ENCODE measurements around the gene DUS1L. TPM values are rescaled to one million over a fixed set of nuclear protein-coding genes. Genes with fewer than 3 reads are reported as not detected.
A peak's percentile ranks its signal among the peaks of the same experiment; 100 is the strongest.

The DUS1L gene
- total RNA-seq: 10 to 100 TPM; 77.3 to 88.9 TPM

DNA sequence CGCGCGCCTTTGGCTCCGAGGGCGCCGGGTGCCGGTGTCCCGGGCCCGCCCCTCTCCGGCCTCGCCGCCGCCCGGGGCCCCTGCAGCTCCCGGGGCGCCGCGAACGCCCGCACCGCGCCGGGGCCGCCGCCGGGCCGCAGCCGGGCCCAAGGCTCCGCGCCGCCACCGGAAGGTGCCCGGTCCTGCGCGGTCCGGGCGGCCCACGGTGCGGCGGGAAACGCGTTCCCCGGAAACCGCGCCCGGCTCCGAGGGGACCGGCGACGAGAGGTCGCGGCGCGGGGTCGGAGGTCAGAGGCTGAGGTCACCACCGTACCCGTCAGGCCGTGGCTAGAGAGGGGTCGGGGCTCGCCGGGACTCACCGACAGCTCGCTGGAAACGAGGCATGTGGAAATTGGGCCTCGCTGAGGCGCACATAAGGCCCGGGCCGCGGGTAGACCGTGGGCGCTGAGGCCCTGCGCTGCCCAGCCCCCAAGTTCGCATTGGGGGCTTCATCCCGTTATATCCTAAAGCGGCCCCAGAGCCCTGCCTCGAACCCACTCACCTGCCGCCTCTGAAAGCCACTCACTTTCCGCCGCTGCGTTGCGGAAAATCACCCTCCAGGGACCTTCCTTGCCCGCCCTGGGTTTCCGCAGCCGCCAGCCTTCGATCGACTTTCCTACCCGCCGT is at the start of gene DUS1L:
DUS1L (minus strand) TSS at position 167 of the 666 bp plus-strand sequence. CDS start 745 bp downstream, outside the sequence.
- H3K4me3 ChIP-seq: peak within 1 kb of the TSS; percentile 93
- H3K4me1 ChIP-seq (ENCODE audit: control insufficient read depth in 1 of 2, low read depth in 2 of 2): peaks cover 15 to 20% of the 10 kb centered on the region in 2 donors
- peak within 1 kb of the TSS; percentile 76 to 80 for H3K27ac ChIP-seq
- TF ChIP-seq CTCF (IDR thresholded peaks at IDR 0.05): no peak
- no peaks in the 10 kb centered on the region for H3K9me3 ChIP-seq
- H3K36me3 ChIP-seq: peaks cover 12% of the 10 kb centered on the region
- no peaks in the 10 kb centered on the region for H3K27me3 ChIP-seq (replicated peaks; ENCODE audit: insufficient read depth)
- ATAC-seq (ENCODE audit: insufficient number of reproducible peaks, low FRiP score, low read depth) (peak; percentile 27), DNase-seq (ENCODE audit: low spot score) (no peak)

DNA sequence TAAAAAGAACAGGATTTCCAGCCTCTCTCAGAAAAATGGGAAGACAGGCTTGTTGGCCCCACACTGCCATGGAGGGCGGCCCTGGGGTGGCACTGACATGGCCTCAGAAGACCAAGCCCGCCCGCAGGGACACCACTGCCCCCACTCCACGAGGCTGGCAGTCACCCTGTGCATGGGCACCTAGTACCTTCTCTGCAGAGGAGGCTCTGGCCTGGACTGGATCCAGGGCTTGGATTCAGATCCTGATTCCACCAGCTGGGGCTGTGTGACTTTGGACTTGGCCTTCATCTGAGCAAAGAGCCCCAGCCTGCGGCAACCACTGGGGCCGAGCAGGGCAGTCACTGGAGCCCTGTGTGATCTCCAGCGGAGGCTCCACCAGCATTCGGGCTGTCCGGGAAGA is 49.3 kb upstream of the DUS1L start:
- Histone ChIP-seq H3K4me3 (no peak overlapping the region), H3K36me3 (no peaks in the 10 kb centered on the region), H3K27me3 (replicated peaks; ENCODE audit: insufficient read depth) (no peaks in the 10 kb centered on the region), H3K4me1 (ENCODE audit: control insufficient read depth in 1 of 2, low read depth in 2 of 2) (no peaks in the 10 kb centered on the region), H3K9me3 (no peaks in the 10 kb centered on the region), H3K27ac (no peak overlapping the region)
- ATAC-seq (ENCODE audit: insufficient number of reproducible peaks, low FRiP score, low read depth) (no peak), DNase-seq (ENCODE audit: low spot score) (no peak)
- no peak for TF ChIP-seq CTCF (IDR thresholded peaks at IDR 0.05)

GRCh38 chr17:82114447-82114846 is 48.8 kb upstream of the DUS1L start:
- Histone ChIP-seq H3K9me3 (no peaks in the 10 kb centered on the region), H3K27ac (no peak overlapping the region)

GRCh38 chr17:82113941-82114340 is 48.3 kb upstream of the DUS1L start:
- no peak overlapping the region for H3K27ac ChIP-seq
- DNase-seq (ENCODE audit: low spot score) (no peak), ATAC-seq (ENCODE audit: insufficient number of reproducible peaks, low FRiP score, low read depth) (no peak)
- TF ChIP-seq CTCF (IDR thresholded peaks at IDR 0.05): no peak
- no peaks in the 10 kb centered on the region for H3K4me1 ChIP-seq (ENCODE audit: control insufficient read depth in 1 of 2, low read depth in 2 of 2)
- no peaks in the 10 kb centered on the region for H3K36me3 ChIP-seq
- H3K27me3 ChIP-seq (replicated peaks; ENCODE audit: insufficient read depth): no peaks in the 10 kb centered on the region
- no peaks in the 10 kb centered on the region for H3K9me3 ChIP-seq
- no peak overlapping the region for H3K4me3 ChIP-seq

More at GRCh38 chr17:82114447-82114846, 48.8 kb upstream of the DUS1L start:
- no peak for DNase-seq (ENCODE audit: low spot score)
- no peak for ATAC-seq (ENCODE audit: insufficient number of reproducible peaks, low FRiP score, low read depth)
- Histone ChIP-seq H3K27me3 (replicated peaks; ENCODE audit: insufficient read depth) (no peaks in the 10 kb centered on the region), H3K4me1 (ENCODE audit: control insufficient read depth in 1 of 2, low read depth in 2 of 2) (no peaks in the 10 kb centered on the region), H3K36me3 (no peaks in the 10 kb centered on the region), H3K4me3 (no peak overlapping the region)
- no peak for TF ChIP-seq CTCF (IDR thresholded peaks at IDR 0.05)

DNA sequence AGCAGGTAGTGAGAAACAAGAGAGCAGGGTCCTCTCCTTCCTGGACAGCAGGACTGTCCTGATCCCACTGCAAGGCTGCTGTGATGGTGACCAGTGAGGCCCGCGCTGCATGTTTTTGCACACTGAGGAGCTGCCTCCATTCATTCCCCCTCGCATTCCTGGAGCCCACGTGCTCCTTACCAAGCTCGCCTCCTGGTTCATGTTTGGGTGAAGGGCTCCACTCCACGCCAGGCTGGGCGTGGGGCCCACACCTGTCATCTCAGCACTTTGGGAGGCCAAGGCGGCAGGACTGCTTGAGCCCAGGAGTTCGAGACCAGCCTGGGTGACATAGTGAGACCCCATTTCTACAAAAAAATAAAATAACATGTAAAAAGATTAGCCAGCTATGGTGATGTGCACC is 47.8 kb upstream of the DUS1L start:
- no peak for DNase-seq (ENCODE audit: low spot score)
- peaks cover 0 to 4% of the 10 kb centered on the region in 2 donors for H3K4me1 ChIP-seq (ENCODE audit: control insufficient read depth in 1 of 2, low read depth in 2 of 2)
- H3K4me3 ChIP-seq: no peak overlapping the region
- no peak for TF ChIP-seq CTCF (IDR thresholded peaks at IDR 0.05)
- H3K36me3 ChIP-seq: no peaks in the 10 kb centered on the region
- ATAC-seq (ENCODE audit: insufficient number of reproducible peaks, low FRiP score, low read depth): no peak
- H3K9me3 ChIP-seq: no peaks in the 10 kb centered on the region
- H3K27ac ChIP-seq: no peak overlapping the region
- no peaks in the 10 kb centered on the region for H3K27me3 ChIP-seq (replicated peaks; ENCODE audit: insufficient read depth)
